HG03060 (cell line): ENCODE data around the gene ZNF407.

Source experiments
- ATAC-seq: cut with Tn5 transposase; IDR thresholded peaks from one replicate; pipeline ENCODE4 v1.9.1; 2021; ENCODE audit warnings: low read depth, moderate number of reproducible peaks; ENCODE audit not compliant: unreplicated experiment

The ZNF407 gene

GRCh38 chr18:74669136-74669798 is 71.6 kb downstream of the ZNF407 start:
- no peak for ATAC-seq

GRCh38 chr18:74672371-74672770 is 74.7 kb downstream of the ZNF407 start:
- ATAC-seq: no peak

GRCh38 chr18:74674487-74674886 is 76.8 kb downstream of the ZNF407 start:
- no peak for ATAC-seq

- no peak for ATAC-seq
Observed at GRCh38 chr18:74679006-74679678, 81.5 kb downstream of the ZNF407 start.

- no peak for ATAC-seq
Observed at GRCh38 chr18:74679679-74680076, 82.0 kb downstream of the ZNF407 start.

GRCh38 chr18:74682141-74682990 is 84.7 kb downstream of the ZNF407 start:
- no peak for ATAC-seq

- no peak for ATAC-seq
Observed at GRCh38 chr18:74682991-74683297, 85.3 kb downstream of the ZNF407 start.

GRCh38 chr18:74683573-74683972 is 85.9 kb downstream of the ZNF407 start:
- ATAC-seq: no peak

- ATAC-seq: no peak
Observed at GRCh38 chr18:74689251-74689650, 91.6 kb downstream of the ZNF407 start.

- no peak for ATAC-seq
Observed at GRCh38 chr18:74692367-74693013, 94.8 kb downstream of the ZNF407 start.

- ATAC-seq: no peak
Observed at GRCh38 chr18:74694436-74694835, 96.8 kb downstream of the ZNF407 start.

- ATAC-seq: no peak
Observed at GRCh38 chr18:74695170-74695569, 97.5 kb downstream of the ZNF407 start.

- no peak for ATAC-seq
Observed at GRCh38 chr18:74698881-74699280, 101.2 kb downstream of the ZNF407 start.

- ATAC-seq: no peak
Observed at GRCh38 chr18:74699455-74699854, 101.8 kb downstream of the ZNF407 start.

- no peak for ATAC-seq
Observed at GRCh38 chr18:74702950-74703349, 105.3 kb downstream of the ZNF407 start.

- no peak for ATAC-seq
Observed at GRCh38 chr18:74708169-74708568, 110.5 kb downstream of the ZNF407 start.

GRCh38 chr18:74709452-74709851 is 111.8 kb downstream of the ZNF407 start:
- no peak for ATAC-seq

- no peak for ATAC-seq
Observed at GRCh38 chr18:74714120-74714519, 116.5 kb downstream of the ZNF407 start.

GRCh38 chr18:74714791-74715190 is 117.1 kb downstream of the ZNF407 start:
- ATAC-seq: no peak

- ATAC-seq: no peak
Observed at GRCh38 chr18:74715306-74715705, 117.6 kb downstream of the ZNF407 start.
